ENCODE measurements around the gene LAIR2. TPM values are rescaled to one million over a fixed set of nuclear protein-coding genes. Genes with fewer than 3 reads are reported as not detected.

Gene LAIR2
- total RNA-seq, 1 experiment from 2014 or later = not detected

DNA sequence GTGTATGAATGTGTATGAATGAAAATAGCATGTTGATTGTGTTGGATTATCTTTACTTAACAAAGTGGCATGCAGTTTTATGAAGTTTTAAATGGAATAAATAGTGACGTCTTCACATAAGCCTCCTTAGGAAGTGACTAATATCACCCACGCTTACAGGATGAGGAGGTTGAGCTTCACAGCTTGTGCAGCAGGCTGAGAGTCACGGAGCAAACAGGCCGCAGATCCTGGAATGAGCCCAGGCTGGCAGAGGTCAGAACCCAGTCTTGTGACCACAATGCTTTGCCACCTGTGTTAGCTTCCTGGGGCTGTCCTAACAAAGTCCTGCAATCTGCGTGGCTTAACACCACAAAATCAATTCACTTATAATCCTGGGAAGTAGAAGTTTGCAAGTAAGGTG lies 20.8 kb downstream of the LAIR2 start:
- CTCF ChIA-PET = no interaction called here

More for the DNA sequence above, 20.8 kb downstream of the LAIR2 start:
- intact Hi-C loops (cut with micrococcal nuclease) = no loop called here
- H3K4me2 ChIP-seq (ENCODE audit: low read length) = 0 out of 2 replicates have a peak overlapping the region, but pooled peaks have one; percentile 10
- no peaks in the 10 kb centered on the region for H4K20me1 ChIP-seq (ENCODE audit: insufficient read depth)
- H3K27me3 ChIP-seq (ENCODE audit: insufficient read depth, low read length) = peaks cover 55% of the 10 kb centered on the region
- DNase-seq (ENCODE audit: low read depth, low spot score) (no peak), ATAC-seq (no peak)
- H3K27ac ChIP-seq (ENCODE audit: low read depth, low read length) = no peak overlapping the region
- H3K4me1 ChIP-seq (ENCODE audit: control insufficient read depth in 1 of 2, insufficient read depth in 2 of 2, low read length in 2 of 2) = peaks cover 0 to 7% of the 10 kb centered on the region in 2 experiments; a peak in 2 of 4 replicates
- no peak overlapping the region for H3K4me3 ChIP-seq (replicated peaks in 1 of 2; ENCODE audit: low read depth in 1 of 2, low read length in 2 of 2)
- no peaks in the 10 kb centered on the region for H3K36me3 ChIP-seq (ENCODE audit: control insufficient read depth in 1 of 2, insufficient read depth in 2 of 2, low read length in 2 of 2)
- no peak overlapping the region for H3K9ac ChIP-seq (ENCODE audit: low read length)
- no peak for TF ChIP-seq EZH2 (IDR thresholded peaks at IDR 0.05)
- TF ChIP-seq ELF1 (IDR thresholded peaks at IDR 0.05; ENCODE audit: borderline replicate concordance, low read depth) = no peak
- no peak for TF ChIP-seq SIN3A (IDR thresholded peaks at IDR 0.05; ENCODE audit: low read depth)
- no peak for TF ChIP-seq CBX3 (IDR thresholded peaks at IDR 0.05; ENCODE audit: low read depth)
- TF ChIP-seq SP1 (IDR thresholded peaks at IDR 0.05; ENCODE audit: low read depth) = no peak
- no peak for TF ChIP-seq ZNF274 (IDR thresholded peaks at IDR 0.05; ENCODE audit: low read depth, low read length)
- TF ChIP-seq, protein P1, sequence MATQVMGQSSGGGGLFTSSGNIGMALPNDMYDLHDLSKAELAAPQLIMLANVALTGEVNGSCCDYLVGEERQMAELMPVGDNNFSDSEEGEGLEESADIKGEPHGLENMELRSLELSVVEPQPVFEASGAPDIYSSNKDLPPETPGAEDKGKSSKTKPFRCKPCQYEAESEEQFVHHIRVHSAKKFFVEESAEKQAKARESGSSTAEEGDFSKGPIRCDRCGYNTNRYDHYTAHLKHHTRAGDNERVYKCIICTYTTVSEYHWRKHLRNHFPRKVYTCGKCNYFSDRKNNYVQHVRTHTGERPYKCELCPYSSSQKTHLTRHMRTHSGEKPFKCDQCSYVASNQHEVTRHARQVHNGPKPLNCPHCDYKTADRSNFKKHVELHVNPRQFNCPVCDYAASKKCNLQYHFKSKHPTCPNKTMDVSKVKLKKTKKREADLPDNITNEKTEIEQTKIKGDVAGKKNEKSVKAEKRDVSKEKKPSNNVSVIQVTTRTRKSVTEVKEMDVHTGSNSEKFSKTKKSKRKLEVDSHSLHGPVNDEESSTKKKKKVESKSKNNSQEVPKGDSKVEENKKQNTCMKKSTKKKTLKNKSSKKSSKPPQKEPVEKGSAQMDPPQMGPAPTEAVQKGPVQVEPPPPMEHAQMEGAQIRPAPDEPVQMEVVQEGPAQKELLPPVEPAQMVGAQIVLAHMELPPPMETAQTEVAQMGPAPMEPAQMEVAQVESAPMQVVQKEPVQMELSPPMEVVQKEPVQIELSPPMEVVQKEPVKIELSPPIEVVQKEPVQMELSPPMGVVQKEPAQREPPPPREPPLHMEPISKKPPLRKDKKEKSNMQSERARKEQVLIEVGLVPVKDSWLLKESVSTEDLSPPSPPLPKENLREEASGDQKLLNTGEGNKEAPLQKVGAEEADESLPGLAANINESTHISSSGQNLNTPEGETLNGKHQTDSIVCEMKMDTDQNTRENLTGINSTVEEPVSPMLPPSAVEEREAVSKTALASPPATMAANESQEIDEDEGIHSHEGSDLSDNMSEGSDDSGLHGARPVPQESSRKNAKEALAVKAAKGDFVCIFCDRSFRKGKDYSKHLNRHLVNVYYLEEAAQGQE (IDR thresholded peaks at IDR 0.05; ENCODE audit: low read depth) = no peak
- TF ChIP-seq, protein P2, sequence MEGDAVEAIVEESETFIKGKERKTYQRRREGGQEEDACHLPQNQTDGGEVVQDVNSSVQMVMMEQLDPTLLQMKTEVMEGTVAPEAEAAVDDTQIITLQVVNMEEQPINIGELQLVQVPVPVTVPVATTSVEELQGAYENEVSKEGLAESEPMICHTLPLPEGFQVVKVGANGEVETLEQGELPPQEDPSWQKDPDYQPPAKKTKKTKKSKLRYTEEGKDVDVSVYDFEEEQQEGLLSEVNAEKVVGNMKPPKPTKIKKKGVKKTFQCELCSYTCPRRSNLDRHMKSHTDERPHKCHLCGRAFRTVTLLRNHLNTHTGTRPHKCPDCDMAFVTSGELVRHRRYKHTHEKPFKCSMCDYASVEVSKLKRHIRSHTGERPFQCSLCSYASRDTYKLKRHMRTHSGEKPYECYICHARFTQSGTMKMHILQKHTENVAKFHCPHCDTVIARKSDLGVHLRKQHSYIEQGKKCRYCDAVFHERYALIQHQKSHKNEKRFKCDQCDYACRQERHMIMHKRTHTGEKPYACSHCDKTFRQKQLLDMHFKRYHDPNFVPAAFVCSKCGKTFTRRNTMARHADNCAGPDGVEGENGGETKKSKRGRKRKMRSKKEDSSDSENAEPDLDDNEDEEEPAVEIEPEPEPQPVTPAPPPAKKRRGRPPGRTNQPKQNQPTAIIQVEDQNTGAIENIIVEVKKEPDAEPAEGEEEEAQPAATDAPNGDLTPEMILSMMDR (IDR thresholded peaks at IDR 0.05 in 2 of 3, conservative IDR thresholded peaks at IDR 0.05 in 1 of 3; ENCODE audit: borderline replicate concordance in 1 of 3, insufficient read depth in 1 of 3, low read depth in 2 of 3, low read length in 2 of 3) = no peak
- no peak for TF ChIP-seq EGR1 (IDR thresholded peaks at IDR 0.05; ENCODE audit: low read depth)
- no peak for TF ChIP-seq JUND (IDR thresholded peaks at IDR 0.05)
- TF ChIP-seq ZFX (IDR thresholded peaks at IDR 0.05) = no peak
- TF ChIP-seq FOSL1 (IDR thresholded peaks at IDR 0.05; ENCODE audit: low read depth) = no peak
- no peak for TF ChIP-seq TCF7L2 (IDR thresholded peaks at IDR 0.05; ENCODE audit: borderline replicate concordance, extremely low read depth, insufficient read depth, insufficient read length)
- no peak for TF ChIP-seq RAD21 (IDR thresholded peaks at IDR 0.05; ENCODE audit: low read depth)
- TF ChIP-seq, protein P3, sequence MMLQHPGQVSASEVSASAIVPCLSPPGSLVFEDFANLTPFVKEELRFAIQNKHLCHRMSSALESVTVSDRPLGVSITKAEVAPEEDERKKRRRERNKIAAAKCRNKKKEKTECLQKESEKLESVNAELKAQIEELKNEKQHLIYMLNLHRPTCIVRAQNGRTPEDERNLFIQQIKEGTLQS (IDR thresholded peaks at IDR 0.05) = no peak
- TF ChIP-seq YY1 (IDR thresholded peaks at IDR 0.05; ENCODE audit: extremely low read depth, insufficient replicate concordance, low read depth, low read length) = no peak
- no peak for TF ChIP-seq POLR2AphosphoS5 (IDR thresholded peaks at IDR 0.05; ENCODE audit: low read depth, low read length)
- no peak for TF ChIP-seq POLR2A (IDR thresholded peaks at IDR 0.05; ENCODE audit: borderline replicate concordance, extremely low read depth, insufficient read depth, insufficient read length)
- no peak for TF ChIP-seq CEBPB (IDR thresholded peaks at IDR 0.05; ENCODE audit: low read depth)
- TF ChIP-seq, protein P4, sequence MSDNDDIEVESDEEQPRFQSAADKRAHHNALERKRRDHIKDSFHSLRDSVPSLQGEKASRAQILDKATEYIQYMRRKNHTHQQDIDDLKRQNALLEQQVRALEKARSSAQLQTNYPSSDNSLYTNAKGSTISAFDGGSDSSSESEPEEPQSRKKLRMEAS (IDR thresholded peaks at IDR 0.05) = no peak
- POLR2A ChIA-PET = no interaction called here
- no peaks in the 10 kb centered on the region for H3K79me2 ChIP-seq (ENCODE audit: insufficient read depth, low read length)
- no peaks in the 10 kb centered on the region for H3K9me3 ChIP-seq (ENCODE audit: control insufficient read depth in 1 of 2, insufficient read depth in 1 of 2, low read depth in 1 of 2, low read length in 2 of 2)
- H2AFZ ChIP-seq (ENCODE audit: low read depth, low read length, poor library complexity, severe bottlenecking) = no peak overlapping the region
- RAD21 ChIA-PET (ENCODE audit: low non-redundant PET in 1 of 2, low total read pairs in 2 of 2, uncharacterized antibody in 2 of 2, unreplicated experiment in 2 of 2) = no interaction called here
- H3K9me2 ChIP-seq (ENCODE audit: insufficient read depth) = no peaks in the 10 kb centered on the region
- BruUV-seq (replicated peaks) = no TSS peak

Measured in HCT116 (cell line).